Activated CD8-positive, alpha-beta memory T cell treated with anti-CD3 and anti-CD28 coated beads, Interleukin-2, amount 50 U/mL, for 24 hours (primary cell): ENCODE results near the gene IL17RA.

Source experiments
- DNase-seq: peaks from one replicate; pipeline ENCODE4 v3.0.0-alpha.2; 2020; ENCODE audit errors: extremely low read depth

Gene IL17RA

GRCh38 chr22:17083811-17084441 lies 874 bp upstream of the IL17RA start:
- no peak for DNase-seq

- DNase-seq, result no peak
Measured at GRCh38 chr22:17085277-17086181, 729 bp downstream of the IL17RA start.

- DNase-seq, result no peak
Measured at GRCh38 chr22:17086296-17086695, 1.5 kb downstream of the IL17RA start.

- DNase-seq, result no peak
Measured at GRCh38 chr22:17086788-17087497, 2.1 kb downstream of the IL17RA start.

GRCh38 chr22:17087498-17088131 lies 2.8 kb downstream of the IL17RA start:
- DNase-seq, result no peak

GRCh38 chr22:17090550-17090949 lies 5.8 kb downstream of the IL17RA start:
- DNase-seq, result no peak

- DNase-seq, result no peak
Measured at GRCh38 chr22:17091851-17092250, 7.1 kb downstream of the IL17RA start.

GRCh38 chr22:17093081-17093480 lies 8.3 kb downstream of the IL17RA start:
- DNase-seq, result no peak

- no peak for DNase-seq
Measured at GRCh38 chr22:17095538-17095937, 10.7 kb downstream of the IL17RA start.

GRCh38 chr22:17096071-17096470 lies 11.3 kb downstream of the IL17RA start:
- no peak for DNase-seq

GRCh38 chr22:17097062-17097461 lies 12.3 kb downstream of the IL17RA start:
- no peak for DNase-seq

- DNase-seq, result no peak
Measured at GRCh38 chr22:17097701-17098100, 12.9 kb downstream of the IL17RA start.

- no peak for DNase-seq
Measured at GRCh38 chr22:17098379-17098819, 13.6 kb downstream of the IL17RA start.

- DNase-seq, result no peak
Measured at GRCh38 chr22:17100621-17101020, 15.8 kb downstream of the IL17RA start.

- DNase-seq, result no peak
Measured at GRCh38 chr22:17101475-17102296, 16.9 kb downstream of the IL17RA start.

GRCh38 chr22:17102297-17102667 lies 17.5 kb downstream of the IL17RA start:
- no peak for DNase-seq

- no peak for DNase-seq
Measured at GRCh38 chr22:17103351-17103750, 18.6 kb downstream of the IL17RA start.

GRCh38 chr22:17104336-17104935 lies 19.6 kb downstream of the IL17RA start:
- DNase-seq, result no peak

GRCh38 chr22:17105143-17106129 lies 20.6 kb downstream of the IL17RA start:
- DNase-seq, result no peak
